MM.1S (cell line): ENCODE measurements around the gene PON1.

ENCODE experiments used
- CTCF ChIP-seq: fragments of 300-600 bp; sonication (generic); IDR thresholded peaks from 2 replicates; pipeline ENCODE4 v1.5.1; 2016; ENCODE audit warnings: antibody characterized with exemption, low read length, mixed read lengths
- EZH2 ChIP-seq: fragments of 300-600 bp; sonication (generic); optimal IDR thresholded peaks from 2 replicates; pipeline ENCODE3; 2017; ENCODE audit warnings: low read depth, mild to moderate bottlenecking, antibody characterized with exemption, low read length, mixed read lengths
- EZH2phosphoT487 ChIP-seq: fragments of 300-600 bp; sonication (generic); IDR thresholded peaks from 2 replicates; pipeline ENCODE4 v1.6.1; 2018; ENCODE audit warnings: antibody characterized with exemption, low read length

- TF ChIP-seq CTCF, result no peak
- no peak for TF ChIP-seq EZH2phosphoT487
- TF ChIP-seq EZH2, result no peak
These were observed 38.2 kb downstream of the PON1 start for GRCh38 chr7:95286096-95286495.
